ENCODE measurements around the gene NR2C1.

GRCh38 chr12:95054206-95054605 is 19.2 kb downstream of the NR2C1 start:
- TF ChIP-seq CTCF (IDR thresholded peaks at IDR 0.05; ENCODE audit: low read length), result no peak
- no peak for TF ChIP-seq EZH2 (optimal IDR thresholded peaks at IDR 0.05; ENCODE audit: low read depth, low read length)
- TF ChIP-seq EZH2phosphoT487 (IDR thresholded peaks at IDR 0.05; ENCODE audit: low read length), result no peak

Data from MM.1S (cell line).